Prostate gland (tissue), 2 donors: ENCODE data around the gene MOB3A. TPM values are rescaled to one million over a fixed set of nuclear protein-coding genes. Genes with fewer than 3 reads are reported as not detected.

ENCODE experiments used
- DNase-seq: peaks from one replicate; pipeline ENCODE4 v3.0.0-alpha.2; 2019; ENCODE audit warnings: low spot score
- H3K27ac ChIP-seq, 2 donors: fragments of 200-600 bp; sonication (generic); 2 replicates each; pipeline ENCODE4 v1.5.1; 2017 to 2019
- H3K27me3 ChIP-seq: fragments of 200-600 bp; sonication (generic); replicated peaks from 2 replicates; pipeline ENCODE4 v1.5.1; 2019; ENCODE audit not compliant: insufficient read depth
- H3K36me3 ChIP-seq, 2 donors: fragments of 200-600 bp; sonication (generic); 1 replicate in 1 of 2; 2 replicates in 1 of 2; pipeline versions ENCODE4 v1.5.1 to v1.8.1; 2017 to 2019
- H3K4me1 ChIP-seq: fragments of 200-600 bp; sonication (generic); replicated peaks from 2 replicates; pipeline ENCODE4 v1.5.1; 2019
- H3K4me3 ChIP-seq, 2 donors: fragments of 200-600 bp; sonication (generic); 2 replicates each; pipeline ENCODE4 v1.5.1; 2017 to 2019
- H3K9me3 ChIP-seq: fragments of 200-600 bp; sonication (generic); 2 replicates; pipeline ENCODE4 v1.5.1; 2017
- CTCF ChIP-seq, 4 experiments: fragments of 200-600 bp in 2 of 4; fragments of 450-650 bp in 2 of 4; sonication (generic) in 2 of 4; IDR thresholded peaks; 1 replicate in 3 of 4; 2 replicates in 1 of 4; pipeline ENCODE4 v1.5.1; 2016 to 2019; ENCODE audit warnings: antibody characterized with exemption in 4 of 4, mild to moderate bottlenecking in 2 of 4, moderate library complexity in 2 of 4
- POLR2A ChIP-seq: fragments of 450-650 bp; IDR thresholded peaks from one replicate; pipeline ENCODE4 v1.6.1; 2016; ENCODE audit warnings: antibody characterized with exemption, mild to moderate bottlenecking
- POLR2AphosphoS5 ChIP-seq: sonication (generic); formaldehyde crosslinking; IDR thresholded peaks from one replicate; pipeline ENCODE4 v1.6.1; 2017; ENCODE audit warnings: antibody characterized with exemption
- WGBS: methylation state at CpG from one replicate; pipeline ENCODE4 v1.1.5; 2018; 5-methylcytosine and 5-hydroxymethylcytosine counted together
- intact Hi-C: fragments of 100-400 bp; cut with DNase I; formaldehyde crosslinking; loops from one replicate; pipeline ENCODE4 v1.14.2; 2022
- total RNA-seq, 2 donors: library from RNA; depleted of rRNA; stranded (reverse); fragments of >200 nt; gene quantifications; one replicate each; pipeline ENCODE4 v1.1.0, GENCODE V29; 2016

Gene MOB3A
- total RNA-seq, 2 donors from 2014 or later: 40.1 to 43.5 TPM

DNA sequence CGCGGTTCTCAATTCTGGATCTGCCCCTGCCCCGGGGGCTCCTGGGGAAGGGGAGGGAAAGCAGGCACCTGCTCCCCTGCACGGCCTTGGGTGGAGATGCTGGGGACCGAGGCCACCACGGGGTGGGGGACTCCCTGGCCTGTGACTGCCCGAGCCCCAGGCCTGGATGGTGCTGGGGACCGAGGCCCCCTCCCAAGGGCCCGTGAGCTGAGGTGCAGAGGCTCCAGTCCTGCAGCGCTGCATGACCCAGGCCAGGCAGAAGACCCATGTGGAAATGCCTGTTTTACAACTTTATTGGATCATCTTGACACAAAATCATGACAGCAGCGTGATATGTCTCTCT is 4.6 kb upstream of the MOB3A start:
- intact Hi-C loops: no loop called here
- WGBS: 83% methylated on average over 11 of the region's 11 CpGs
- DNase-seq: no peak
- Histone ChIP-seq H3K36me3 (peaks cover 0 to 6% of the 10 kb centered on the region in 2 donors), H3K9me3 (no peaks in the 10 kb centered on the region), H3K27me3 (no peaks in the 10 kb centered on the region), H3K27ac (no peak overlapping the region), H3K4me1 (no peaks in the 10 kb centered on the region), H3K4me3 (no peak overlapping the region)
- no peak for TF ChIP-seq POLR2AphosphoS5
- no peak for TF ChIP-seq POLR2A
- TF ChIP-seq CTCF (IDR thresholded peaks at IDR 0.05): no peak

DNA sequence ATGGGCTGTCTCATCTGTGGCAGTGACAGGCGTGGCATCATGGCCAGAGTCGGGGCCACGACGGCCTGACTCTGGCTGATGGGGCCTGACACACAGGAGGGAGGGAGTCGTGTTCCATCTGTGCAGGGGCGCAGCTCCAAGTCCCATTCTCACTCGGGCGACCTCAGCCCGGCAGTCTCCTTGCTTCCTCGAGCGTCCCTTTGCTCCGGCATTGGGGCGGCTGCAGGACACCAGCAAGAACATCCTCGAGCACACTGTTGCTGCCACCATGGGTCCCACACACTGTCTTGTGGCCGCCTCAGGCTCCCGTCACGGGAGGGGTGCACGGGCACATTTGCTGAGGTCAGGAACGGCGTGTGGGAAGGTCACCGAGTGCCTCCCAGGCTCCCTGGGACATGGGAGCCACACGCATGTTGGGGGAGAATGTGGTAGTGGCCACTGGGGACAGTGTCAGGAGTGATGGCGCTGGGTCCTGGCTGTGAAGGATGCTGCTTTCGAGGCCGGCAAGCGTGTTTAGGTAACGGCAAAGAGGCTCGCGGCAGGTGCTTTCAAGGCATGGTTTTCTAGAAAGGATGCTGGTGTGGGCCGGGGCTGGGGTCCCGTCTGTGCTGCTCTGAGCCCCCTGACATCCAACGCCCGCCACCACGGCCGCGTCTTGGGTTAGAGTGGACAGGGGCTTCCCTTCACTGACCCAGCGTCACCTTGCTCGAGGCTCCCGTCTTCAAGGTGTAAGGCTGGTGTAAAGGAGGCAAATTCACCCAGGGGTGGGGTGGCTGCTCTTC is 4.0 kb upstream of the MOB3A start:
- no peak for TF ChIP-seq CTCF (IDR thresholded peaks at IDR 0.05)
- no peak for TF ChIP-seq POLR2A
- TF ChIP-seq POLR2AphosphoS5: no peak
- Histone ChIP-seq H3K36me3 (peaks cover 0 to 6% of the 10 kb centered on the region in 2 donors), H3K27ac (no peak overlapping the region), H3K27me3 (no peaks in the 10 kb centered on the region), H3K4me3 (no peak overlapping the region), H3K4me1 (peaks cover under 1% of the 10 kb centered on the region), H3K9me3 (no peaks in the 10 kb centered on the region)
- intact Hi-C loops: loop anchor here (5.0 kb wide), 1 partner anchor 172 kb away; no protein-coding TSS in a partner anchor
- DNase-seq: no peak
- WGBS: 91% methylated on average over 39 of the region's 39 CpGs

GRCh38 chr19:2099054-2099501 is 3.0 kb upstream of the MOB3A start:
- WGBS: 66% methylated on average over 16 of the region's 16 CpGs

GRCh38 chr19:2097886-2098327 is 1.8 kb upstream of the MOB3A start:
- intact Hi-C loops: loop anchor here (2.0 to 5.0 kb wide), 2 partner anchors 53 to 174 kb away; partner anchors contain the start of gene AP3D1
- Histone ChIP-seq H3K36me3 (peaks cover 0 to 6% of the 10 kb centered on the region in 2 donors), H3K4me3 (no peak overlapping the region), H3K27me3 (no peaks in the 10 kb centered on the region), H3K4me1 (peaks cover 19% of the 10 kb centered on the region), H3K27ac (no peak overlapping the region), H3K9me3 (no peaks in the 10 kb centered on the region)
- no peak for TF ChIP-seq POLR2A
- no peak for TF ChIP-seq CTCF (IDR thresholded peaks at IDR 0.05)
- no peak for TF ChIP-seq POLR2AphosphoS5
- DNase-seq: no peak
- 75% methylated on average over 23 of the region's 23 CpGs for WGBS

More at GRCh38 chr19:2099054-2099501, 3.0 kb upstream of the MOB3A start:
- intact Hi-C loops: loop anchor here (5.0 kb wide), 1 partner anchor 173 kb away; no protein-coding TSS in a partner anchor
- no peak overlapping the region for H3K4me3 ChIP-seq
- H3K4me1 ChIP-seq: peaks cover 10% of the 10 kb centered on the region
- no peaks in the 10 kb centered on the region for H3K9me3 ChIP-seq
- no peak for DNase-seq
- no peak overlapping the region for H3K27ac ChIP-seq
- peaks cover 0 to 6% of the 10 kb centered on the region in 2 donors for H3K36me3 ChIP-seq
- no peak for TF ChIP-seq POLR2AphosphoS5
- no peaks in the 10 kb centered on the region for H3K27me3 ChIP-seq

GRCh38 chr19:2097203-2097885 is 1.2 kb upstream of the MOB3A start:
- Histone ChIP-seq H3K36me3 (peaks cover 0 to 6% of the 10 kb centered on the region in 2 donors), H3K27me3 (no peaks in the 10 kb centered on the region), H3K4me1 (peaks cover 20% of the 10 kb centered on the region), H3K27ac (peak overlapping the region; percentile 78 to 96), H3K4me3 (peak overlapping the region; percentile 26 to 36), H3K9me3 (no peaks in the 10 kb centered on the region)
- intact Hi-C loops: loop anchor here (2.0 to 5.0 kb wide), 2 partner anchors 53 to 175 kb away; partner anchors contain the start of gene AP3D1
- 11% methylated on average over 27 of the region's 30 CpGs for WGBS
- peak; percentile 23 for DNase-seq
- no peak for TF ChIP-seq CTCF (IDR thresholded peaks at IDR 0.05)
- TF ChIP-seq POLR2AphosphoS5: no peak
- TF ChIP-seq POLR2A: no peak
